GOT3 (cell line): ENCODE results near the gene ARL4A.

Experiments
- DNase-seq: peaks from one replicate; lab custom pipeline; 2025; ENCODE audit warnings: mixed read lengths; lab: John Stamatoyannopoulos, UW

ARL4A gene

DNA sequence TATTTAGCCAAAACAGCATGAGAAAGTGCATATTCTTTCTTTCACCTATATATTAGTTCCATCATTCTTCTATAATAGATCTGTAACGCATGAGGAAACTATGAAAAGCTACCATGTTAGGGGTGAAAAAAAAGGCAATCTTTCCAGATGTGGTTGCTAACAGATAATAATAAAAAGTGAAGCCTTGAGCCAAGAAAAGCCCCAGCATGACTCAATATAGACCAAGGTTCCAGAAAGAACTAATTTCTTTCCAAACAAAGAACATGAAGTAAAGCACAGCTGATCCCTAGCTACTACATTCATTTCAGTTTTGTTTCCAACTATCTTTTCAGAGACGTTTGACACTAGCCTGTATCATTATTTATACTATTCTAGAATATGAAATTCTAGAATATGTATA, 16.4 kb downstream of the ARL4A start:
- DNase-seq = no peak

GRCh38 chr7:12705878-12706277, 18.4 kb downstream of the ARL4A start:
- DNase-seq = no peak

- DNase-seq = no peak
Measured at GRCh38 chr7:12706900-12707536, 19.6 kb downstream of the ARL4A start.

DNA sequence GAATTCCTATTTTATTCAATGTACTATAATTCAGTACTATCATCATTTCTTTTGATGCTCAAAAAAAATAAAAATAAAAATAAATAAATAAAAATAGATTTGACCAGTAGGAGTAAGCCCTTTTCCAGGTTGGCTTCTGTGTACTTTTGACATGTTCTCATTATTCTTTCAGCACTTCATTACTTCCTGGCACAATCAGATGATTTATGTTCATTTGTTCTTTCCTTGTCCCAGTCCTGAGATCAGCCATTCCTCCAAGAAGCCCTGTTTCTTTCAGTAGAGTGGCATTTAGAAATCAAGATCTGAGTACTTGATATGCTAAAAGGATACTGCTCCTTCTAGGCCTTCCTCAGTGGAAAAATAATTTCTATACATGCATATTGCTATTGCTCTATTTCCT, 20.9 kb downstream of the ARL4A start:
- DNase-seq = no peak

GRCh38 chr7:12709726-12710502, 22.5 kb downstream of the ARL4A start:
- no peak for DNase-seq

DNA sequence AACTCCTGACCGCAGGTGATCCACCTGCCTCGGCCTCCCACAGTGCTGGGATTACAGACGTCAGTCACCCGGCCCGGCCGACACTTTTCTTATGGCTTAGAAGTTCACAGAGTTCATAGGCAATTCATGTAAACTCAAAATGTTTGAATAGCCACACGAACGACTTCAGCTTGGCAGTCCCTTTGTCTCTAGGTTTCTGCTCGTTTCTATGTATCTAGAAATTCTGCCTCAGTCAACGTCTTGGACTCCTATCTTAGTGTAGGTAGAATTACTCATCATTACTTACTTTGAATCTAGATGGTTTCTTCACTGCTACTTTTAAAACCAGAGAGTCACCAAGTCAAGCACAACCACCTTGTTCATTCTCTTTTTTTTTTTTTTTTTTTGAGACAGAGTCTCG, 23.7 kb downstream of the ARL4A start:
- no peak for DNase-seq

- DNase-seq = no peak
Measured at GRCh38 chr7:12712236-12712635, 24.8 kb downstream of the ARL4A start.

DNA sequence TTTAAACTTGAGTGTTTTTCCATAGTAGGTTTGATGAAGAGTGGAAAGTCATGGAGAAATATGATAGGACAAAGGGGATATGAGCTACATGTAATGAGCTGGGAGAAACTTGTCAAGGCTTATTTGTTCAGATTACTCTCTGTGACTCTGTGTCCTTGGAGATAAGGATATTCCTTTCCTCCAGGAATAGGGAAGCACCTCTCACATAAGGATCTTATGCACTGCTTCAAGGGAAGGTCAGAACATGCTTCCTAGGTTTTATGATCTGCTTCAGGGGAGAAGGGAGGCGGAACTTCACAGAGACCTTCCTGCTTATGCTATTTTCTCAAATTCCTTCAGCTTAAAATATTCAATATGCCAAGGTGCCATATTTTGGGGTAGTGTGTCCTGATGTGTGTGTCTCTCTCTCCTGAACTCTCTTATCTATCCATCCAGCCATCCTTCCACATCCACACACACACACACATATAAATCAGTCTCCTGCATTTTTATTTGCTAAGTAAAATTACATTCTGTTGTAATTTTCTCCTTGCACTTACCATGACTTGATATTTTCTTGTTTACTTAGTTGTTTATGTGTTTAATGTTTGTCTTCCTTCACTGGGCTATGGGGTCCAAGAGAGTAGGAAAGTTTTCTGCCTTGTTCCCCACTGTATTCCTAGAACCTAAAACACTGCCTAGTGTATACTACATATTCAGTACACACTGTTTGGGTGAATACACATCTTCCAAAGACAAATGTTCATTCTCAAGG, 26.4 kb downstream of the ARL4A start:
- no peak for DNase-seq

- DNase-seq = no peak
Measured at GRCh38 chr7:12714379-12714737, 26.9 kb downstream of the ARL4A start.

DNA sequence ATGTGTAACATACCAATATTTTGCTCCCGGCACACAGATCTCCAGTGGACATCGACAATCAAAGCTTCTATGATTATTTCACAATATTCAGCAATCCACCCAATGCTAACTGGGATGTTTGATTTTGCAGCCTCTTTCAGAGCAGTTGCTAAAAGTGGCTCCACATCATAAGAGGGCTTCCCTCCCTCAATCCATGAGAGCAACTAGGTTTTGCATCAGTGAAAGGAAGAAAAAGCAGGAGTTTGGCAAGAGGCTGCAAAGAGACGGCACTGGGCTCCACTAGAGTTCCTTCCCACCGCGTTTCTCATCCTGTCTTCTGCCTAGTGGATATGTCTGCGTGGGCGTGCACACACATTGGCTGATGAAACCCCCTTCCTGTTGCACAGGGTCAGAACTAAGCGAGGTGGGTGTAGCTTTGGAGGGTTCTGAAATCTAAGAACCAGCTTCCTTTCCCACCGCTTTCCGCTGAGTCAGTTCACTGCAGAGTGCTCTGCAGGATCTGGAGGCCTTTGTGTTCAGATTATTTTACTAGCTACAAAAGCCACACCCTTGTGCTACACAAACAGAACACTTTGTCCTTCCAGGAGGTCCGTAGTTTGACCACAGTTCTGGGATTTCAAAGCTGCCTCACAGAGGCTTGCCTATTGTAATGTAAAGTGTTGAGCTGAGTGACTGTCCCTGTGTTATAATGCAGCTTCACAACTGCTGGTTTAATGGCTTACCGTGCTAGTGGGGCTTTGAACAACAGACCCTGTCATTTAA, 28.1 kb downstream of the ARL4A start:
- no peak for DNase-seq

- no peak for DNase-seq
Measured at GRCh38 chr7:12716134-12716681, 28.8 kb downstream of the ARL4A start.

- DNase-seq = no peak
Measured at GRCh38 chr7:12716722-12717121, 29.3 kb downstream of the ARL4A start.

- DNase-seq = no peak
Measured at GRCh38 chr7:12719141-12719919, 31.9 kb downstream of the ARL4A start.

GRCh38 chr7:12719981-12720865, 32.8 kb downstream of the ARL4A start:
- no peak for DNase-seq

GRCh38 chr7:12721286-12721830, 33.9 kb downstream of the ARL4A start:
- no peak for DNase-seq

- DNase-seq = no peak
Measured at GRCh38 chr7:12722136-12722535, 34.7 kb downstream of the ARL4A start.

DNA sequence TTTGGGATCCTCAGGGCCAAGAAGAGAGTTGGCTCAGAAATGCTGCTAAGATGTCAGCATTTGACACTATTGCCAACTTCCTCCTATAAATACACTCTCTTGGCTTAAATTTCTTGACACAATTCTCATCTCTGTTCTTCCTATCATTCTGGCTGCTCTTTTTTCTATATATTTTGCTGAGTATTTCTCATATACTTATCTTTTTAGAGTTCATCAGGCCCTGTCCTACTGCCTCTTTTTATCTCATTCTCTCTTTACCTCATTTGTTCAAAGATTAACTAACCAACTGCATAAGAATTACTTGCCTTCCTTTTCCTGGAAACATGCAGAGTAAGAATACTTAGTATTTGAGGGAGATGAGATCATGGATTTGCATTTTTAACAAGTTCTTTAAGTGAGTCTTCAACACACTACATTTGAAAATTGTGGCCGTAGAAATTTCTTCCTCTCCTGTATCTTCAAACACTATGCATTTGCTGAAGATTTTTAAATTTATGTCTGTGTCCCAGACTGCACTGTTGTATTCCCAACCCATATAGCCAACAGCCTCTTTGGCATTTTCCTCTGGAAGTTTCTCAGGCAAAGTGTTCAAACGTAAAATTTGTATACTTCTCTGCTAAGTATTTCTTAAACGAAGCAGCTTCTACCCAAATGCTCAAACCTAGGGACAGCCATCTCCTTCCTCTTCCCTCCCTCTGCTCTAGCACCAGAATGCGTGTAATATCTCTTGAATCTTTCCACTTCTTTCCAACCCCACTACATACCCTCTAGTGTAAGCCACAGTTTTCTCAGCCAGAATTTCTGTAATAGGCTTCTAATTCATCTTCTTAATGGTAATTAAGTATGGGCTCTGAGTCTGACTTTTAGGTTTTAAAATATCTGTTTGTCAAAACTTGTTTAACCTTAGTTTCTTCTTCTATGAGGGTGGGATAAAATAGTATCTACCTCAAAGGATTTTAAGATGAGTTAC, 35.5 kb downstream of the ARL4A start:
- no peak for DNase-seq

DNA sequence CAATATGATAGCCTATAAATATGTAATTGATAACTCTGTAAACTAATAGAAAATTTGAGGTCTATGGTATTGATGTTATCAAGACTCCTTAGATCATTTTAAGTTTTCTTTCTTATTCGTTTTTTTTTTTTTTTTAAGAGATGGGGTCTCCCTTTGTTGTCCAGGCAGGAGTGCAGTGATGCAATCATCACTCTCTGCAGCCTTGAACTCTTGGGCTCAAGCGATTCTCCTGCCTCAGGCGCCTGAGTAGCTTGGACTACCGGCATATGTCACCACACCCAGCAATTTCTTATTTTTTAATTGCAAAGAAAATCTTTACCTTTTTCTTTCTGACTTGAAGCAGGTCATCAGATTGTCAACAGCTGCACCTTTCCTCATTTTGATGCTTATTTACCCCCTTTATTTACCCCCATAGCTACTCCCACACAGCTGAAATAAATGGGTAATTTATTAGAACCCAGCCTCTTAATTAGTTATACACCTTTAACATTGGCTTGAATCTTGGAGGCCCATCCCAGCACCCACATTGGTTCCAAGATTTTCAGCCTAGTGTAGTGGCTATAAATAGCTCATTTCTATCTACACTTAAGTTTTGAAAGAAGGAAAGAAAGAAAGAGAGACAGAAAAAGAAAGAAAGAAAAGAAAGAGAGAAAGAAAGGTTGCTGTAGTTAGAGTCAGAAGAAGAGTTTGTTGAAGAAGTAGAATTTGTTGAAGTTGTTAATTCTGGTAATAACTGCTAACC, 38.3 kb downstream of the ARL4A start:
- no peak for DNase-seq
